K562 (cell line): ENCODE measurements around the gene GPR176. TPM values are rescaled to one million over a fixed set of nuclear protein-coding genes. Genes with fewer than 3 reads are reported as not detected.
A peak's percentile ranks its signal among the peaks of the same experiment; 100 is the strongest.

Source experiments
- ARHGAP35 ChIP-seq: fragments of 450-650 bp; IDR thresholded peaks from 2 replicates; pipeline ENCODE4 v1.6.1; 2018; ENCODE audit not compliant: partially characterized antibody
- ATF1 ChIP-seq, 2 experiments: fragments of 450-650 bp in 1 of 2; IDR thresholded peaks; 2 replicates each; pipeline ENCODE4 v1.6.1; 2016; ENCODE audit warnings: missing compliant biosample characterization in 1 of 2, missing genetic modification characterization in 1 of 2
- BRD4 ChIP-seq: fragments of 200-600 bp; sonication (generic); IDR thresholded peaks from 2 replicates; pipeline ENCODE4 v1.6.1; 2017; ENCODE audit warnings: inconsistent platforms
- BRD9 ChIP-seq: fragments of 450-650 bp; IDR thresholded peaks from 2 replicates; pipeline ENCODE4 v1.6.1; 2018; ENCODE audit warnings: low read depth; ENCODE audit not compliant: partially characterized antibody
- CBX1 ChIP-seq: sonication (generic); IDR thresholded peaks from 2 replicates; pipeline ENCODE4 v1.6.1; 2016; ENCODE audit warnings: antibody characterized with exemption, low read depth, mild to moderate bottlenecking
- MAFK ChIP-seq: IDR thresholded peaks from 2 replicates; pipeline ENCODE4 v1.6.1; 2011; ENCODE audit warnings: low read length, improper control_type of control experiment
- MBD1 ChIP-seq: fragments of 250-450 bp; sonication (Bioruptor Pico); IDR thresholded peaks from 2 replicates; pipeline ENCODE4 v1.8.0; 2022; ENCODE audit warnings: inconsistent platforms
- POLR2AphosphoS5 ChIP-seq: IDR thresholded peaks from 2 replicates; pipeline ENCODE4 v1.6.1; 2011; ENCODE audit warnings: mild to moderate bottlenecking, low read depth, low read length, moderate library complexity; ENCODE audit not compliant: control insufficient read depth, insufficient read depth
- POU5F1 ChIP-seq: fragments of 150-350 bp; IDR thresholded peaks from 2 replicates; pipeline ENCODE4 v1.6.1; 2014; ENCODE audit warnings: borderline replicate concordance, low read length, low read depth, mild to moderate bottlenecking; ENCODE audit not compliant: partially characterized antibody
- RB1 ChIP-seq: fragments of 450-650 bp; IDR thresholded peaks from 2 replicates; pipeline ENCODE4 v1.6.1; 2017; ENCODE audit warnings: low read depth, mild to moderate bottlenecking
- SRSF7 ChIP-seq: fragments of 200-400 bp; formaldehyde crosslinking; optimal IDR thresholded peaks from 2 replicates; pipeline ENCODE3; 2017; ENCODE audit warnings: mild to moderate bottlenecking, low read depth, low read length
- TCFL5 ChIP-seq: fragments of 250-450 bp; sonication (Bioruptor Pico); conservative IDR thresholded peaks from 2 replicates; pipeline ENCODE4 v1.6.1; 2021; ENCODE audit warnings: mild to moderate bottlenecking, moderate library complexity, matching md5 sums
- USF1 ChIP-seq: sonication (generic); formaldehyde crosslinking; IDR thresholded peaks from 2 replicates; pipeline ENCODE4 v1.9.0; 2022; ENCODE audit warnings: mild to moderate bottlenecking, missing genetic modification reagents
- ZFP36 ChIP-seq: fragments of 150-350 bp; IDR thresholded peaks from 2 replicates; pipeline ENCODE4 v1.6.1; 2018; ENCODE audit warnings: low read length, low read depth; ENCODE audit not compliant: partially characterized antibody
- ZNF121 ChIP-seq: sonication (generic); formaldehyde crosslinking; conservative IDR thresholded peaks from 2 replicates; pipeline ENCODE4 v1.8.0; 2022; ENCODE audit warnings: missing genetic modification reagents
- ZNF197 ChIP-seq: fragments of 200-800 bp; sonication (Bioruptor generic); IDR thresholded peaks from 2 replicates; pipeline ENCODE4 v1.6.1; 2016; ENCODE audit warnings: low read depth, missing genetic modification characterization, missing compliant biosample characterization
- ZNF764 ChIP-seq: fragments of 250-450 bp; sonication (Bioruptor Pico); IDR thresholded peaks from 2 replicates; pipeline ENCODE4 v1.4.0; 2020; ENCODE audit warnings: low read depth, mild to moderate bottlenecking, moderate library complexity
- polyA plus RNA-seq, 8 experiments: library from polyadenylated mRNA; depleted of rRNA in 4 of 8; stranded (reverse) in 5 of 8; unstranded in 3 of 8; fragments of >200 nt; fragmentation: Nextera tagmentation in 2 of 8; fragmentation: Illumina TruSeq in 1 of 8; extraction: Ambion mirVana in 2 of 8; extraction: Trizol in 1 of 8; gene quantifications; 2 replicates each; pipeline versions ENCODE4 v1.2.1 to v1.2.3, GENCODE V29; 2011 to 2014; ENCODE audit warnings: inconsistent platforms in 1 of 8, missing spikeins in 1 of 8
- total RNA-seq, 7 experiments: library from RNA; depleted of rRNA in 6 of 7; stranded (reverse); fragments of >200 nt in 6 of 7; fragmentation: Illumina TruSeq in 2 of 7; extraction: Trizol in 2 of 7; gene quantifications; 2 replicates each; pipeline versions ENCODE4 v1.2.1 to v1.2.3, GENCODE V29; 2011 to 2021; ENCODE audit warnings: low replicate concordance in 1 of 7
- TF ChIP-seq, protein P1 (sequence below): fragments of 150-350 bp; conservative IDR thresholded peaks from 2 replicates; pipeline ENCODE4 v1.6.1; 2014; ENCODE audit warnings: low read length
- TF ChIP-seq, protein P2 (sequence below): fragments of 450-650 bp; IDR thresholded peaks from 2 replicates; pipeline ENCODE4 v1.6.1; 2018; ENCODE audit not compliant: partially characterized antibody

GPR176 gene
- total and polyA plus RNA-seq, 9 of the 15 experiments (the other 6 are each of a cell fraction or from before 2014, with no cell fraction given): 0.03 to 1.2 (median 0.76) TPM

- TF ChIP-seq, protein P1, sequence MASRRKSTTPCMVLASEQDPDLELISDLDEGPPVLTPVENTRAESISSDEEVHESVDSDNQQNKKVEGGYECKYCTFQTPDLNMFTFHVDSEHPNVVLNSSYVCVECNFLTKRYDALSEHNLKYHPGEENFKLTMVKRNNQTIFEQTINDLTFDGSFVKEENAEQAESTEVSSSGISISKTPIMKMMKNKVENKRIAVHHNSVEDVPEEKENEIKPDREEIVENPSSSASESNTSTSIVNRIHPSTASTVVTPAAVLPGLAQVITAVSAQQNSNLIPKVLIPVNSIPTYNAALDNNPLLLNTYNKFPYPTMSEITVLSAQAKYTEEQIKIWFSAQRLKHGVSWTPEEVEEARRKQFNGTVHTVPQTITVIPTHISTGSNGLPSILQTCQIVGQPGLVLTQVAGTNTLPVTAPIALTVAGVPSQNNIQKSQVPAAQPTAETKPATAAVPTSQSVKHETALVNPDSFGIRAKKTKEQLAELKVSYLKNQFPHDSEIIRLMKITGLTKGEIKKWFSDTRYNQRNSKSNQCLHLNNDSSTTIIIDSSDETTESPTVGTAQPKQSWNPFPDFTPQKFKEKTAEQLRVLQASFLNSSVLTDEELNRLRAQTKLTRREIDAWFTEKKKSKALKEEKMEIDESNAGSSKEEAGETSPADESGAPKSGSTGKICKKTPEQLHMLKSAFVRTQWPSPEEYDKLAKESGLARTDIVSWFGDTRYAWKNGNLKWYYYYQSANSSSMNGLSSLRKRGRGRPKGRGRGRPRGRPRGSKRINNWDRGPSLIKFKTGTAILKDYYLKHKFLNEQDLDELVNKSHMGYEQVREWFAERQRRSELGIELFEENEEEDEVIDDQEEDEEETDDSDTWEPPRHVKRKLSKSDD: no peak
- TF ChIP-seq BRD9: no peak
- TF ChIP-seq BRD4: peak; percentile 64; the same call in 1 of the 2 replicates
- TF ChIP-seq CBX1: peak; percentile 84
- no peak for TF ChIP-seq MBD1 (CRISPR knock-in tag)
- TF ChIP-seq ZNF121 (CRISPR knock-in tag): no peak
- no peak for TF ChIP-seq MAFK
- TF ChIP-seq ARHGAP35: no peak
- TF ChIP-seq POU5F1: no peak
- peak; percentile 86 for TF ChIP-seq USF1 (CRISPR knock-in tag)
- TF ChIP-seq RB1: peak; percentile 86; the same call in 1 of the 2 replicates
- TF ChIP-seq, protein P2, sequence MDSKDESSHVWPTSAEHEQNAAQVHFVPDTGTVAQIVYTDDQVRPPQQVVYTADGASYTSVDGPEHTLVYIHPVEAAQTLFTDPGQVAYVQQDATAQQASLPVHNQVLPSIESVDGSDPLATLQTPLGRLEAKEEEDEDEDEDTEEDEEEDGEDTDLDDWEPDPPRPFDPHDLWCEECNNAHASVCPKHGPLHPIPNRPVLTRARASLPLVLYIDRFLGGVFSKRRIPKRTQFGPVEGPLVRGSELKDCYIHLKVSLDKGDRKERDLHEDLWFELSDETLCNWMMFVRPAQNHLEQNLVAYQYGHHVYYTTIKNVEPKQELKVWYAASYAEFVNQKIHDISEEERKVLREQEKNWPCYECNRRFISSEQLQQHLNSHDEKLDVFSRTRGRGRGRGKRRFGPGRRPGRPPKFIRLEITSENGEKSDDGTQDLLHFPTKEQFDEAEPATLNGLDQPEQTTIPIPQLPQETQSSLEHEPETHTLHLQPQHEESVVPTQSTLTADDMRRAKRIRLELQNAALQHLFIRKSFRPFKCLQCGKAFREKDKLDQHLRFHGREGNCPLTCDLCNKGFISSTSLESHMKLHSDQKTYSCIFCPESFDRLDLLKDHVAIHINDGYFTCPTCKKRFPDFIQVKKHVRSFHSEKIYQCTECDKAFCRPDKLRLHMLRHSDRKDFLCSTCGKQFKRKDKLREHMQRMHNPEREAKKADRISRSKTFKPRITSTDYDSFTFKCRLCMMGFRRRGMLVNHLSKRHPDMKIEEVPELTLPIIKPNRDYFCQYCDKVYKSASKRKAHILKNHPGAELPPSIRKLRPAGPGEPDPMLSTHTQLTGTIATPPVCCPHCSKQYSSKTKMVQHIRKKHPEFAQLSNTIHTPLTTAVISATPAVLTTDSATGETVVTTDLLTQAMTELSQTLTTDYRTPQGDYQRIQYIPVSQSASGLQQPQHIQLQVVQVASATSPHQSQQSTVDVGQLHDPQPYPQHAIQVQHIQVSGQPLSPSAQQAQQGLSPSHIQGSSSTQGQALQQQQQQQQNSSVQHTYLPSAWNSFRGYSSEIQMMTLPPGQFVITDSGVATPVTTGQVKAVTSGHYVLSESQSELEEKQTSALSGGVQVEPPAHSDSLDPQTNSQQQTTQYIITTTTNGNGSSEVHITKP: no peak
- no peak for TF ChIP-seq ATF1 (CRISPR knock-in tag; IDR thresholded peaks at IDR 0.05)
- peak; percentile 71 for TF ChIP-seq ATF1 (tag; IDR thresholded peaks at IDR 0.05)
- TF ChIP-seq POLR2AphosphoS5: 0 out of 2 replicates have a peak, but pooled peaks have one; percentile 47
- 0 out of 2 replicates have a peak, but pooled peaks have one; percentile 10 for TF ChIP-seq ZNF197 (CRISPR knock-in tag)
- no peak for TF ChIP-seq ZNF764 (CRISPR knock-in tag)
- TF ChIP-seq SRSF7: no peak
- TF ChIP-seq TCFL5 (CRISPR knock-in tag): no peak
- TF ChIP-seq ZFP36: no peak
Measured at GRCh38 chr15:39920510-39921273, 626 bp upstream of the GPR176 start (continued).
